Activated CD4-positive, CD25-positive, alpha-beta regulatory T cell (primary cell): ENCODE results near the gene FADS3.
A peak's percentile ranks its signal among the peaks of the same experiment; 100 is the strongest.

Experiments
- DNase-seq, 4 experiments: peaks; one replicate each; lab custom pipeline; 2025; lab: John Stamatoyannopoulos, UW

Gene FADS3

DNA sequence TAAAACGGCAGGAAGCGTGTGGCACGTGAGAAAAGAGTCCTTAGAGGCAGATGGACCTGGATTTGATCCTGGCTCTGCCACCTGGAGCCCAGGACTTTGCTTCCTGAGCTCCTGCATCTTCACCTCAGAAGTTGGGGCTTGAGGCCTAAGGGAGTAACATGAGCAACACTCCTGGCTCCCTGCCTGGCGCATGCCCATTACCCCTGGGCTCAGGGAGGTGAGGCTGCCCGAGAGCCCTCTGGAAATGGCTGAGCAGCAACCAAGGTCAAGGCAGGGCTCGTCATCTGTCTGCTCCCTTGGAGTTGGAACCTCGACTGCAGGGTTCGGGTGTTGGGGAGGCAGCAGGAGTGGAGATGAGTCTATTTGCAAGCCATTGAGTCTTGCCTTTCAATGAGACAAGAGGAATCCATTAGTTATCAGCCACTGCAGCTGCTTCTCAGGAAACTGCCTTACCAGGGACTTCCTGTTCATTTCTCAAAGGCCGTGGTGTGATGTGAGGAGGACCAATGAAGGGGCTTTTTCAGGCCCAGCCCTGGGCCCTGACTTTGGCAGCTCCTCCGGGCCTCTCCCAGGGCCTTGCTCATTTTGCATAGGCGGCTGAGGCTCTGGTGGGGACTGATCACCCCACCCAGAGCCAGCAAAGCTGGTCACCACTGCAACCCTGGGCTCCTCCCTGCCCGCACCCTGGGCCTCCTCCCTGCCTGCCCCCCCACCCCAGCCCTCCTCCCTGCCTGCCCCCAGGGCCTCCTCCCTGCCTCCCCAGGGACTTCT lies 56.9 kb downstream of the FADS3 start:
- DNase-seq, result no peak

DNA sequence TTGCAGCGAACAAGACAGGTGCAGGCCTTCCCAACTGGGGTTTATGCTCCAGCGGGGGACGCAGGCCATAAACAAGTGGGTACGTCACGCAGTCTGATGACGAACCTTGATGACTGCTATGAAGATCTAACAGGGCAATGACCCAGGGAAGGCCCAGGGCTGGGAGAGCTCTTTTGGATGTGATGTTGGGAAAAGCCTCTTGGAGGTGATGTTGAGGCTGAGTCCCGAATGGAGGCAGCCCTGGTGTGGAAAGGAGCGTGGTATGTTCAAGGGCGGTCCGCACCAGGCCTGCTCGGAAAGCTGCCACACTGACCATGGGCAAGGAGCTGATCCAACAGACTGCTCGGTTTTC lies 57.4 kb downstream of the FADS3 start:
- DNase-seq, result no peak

DNA sequence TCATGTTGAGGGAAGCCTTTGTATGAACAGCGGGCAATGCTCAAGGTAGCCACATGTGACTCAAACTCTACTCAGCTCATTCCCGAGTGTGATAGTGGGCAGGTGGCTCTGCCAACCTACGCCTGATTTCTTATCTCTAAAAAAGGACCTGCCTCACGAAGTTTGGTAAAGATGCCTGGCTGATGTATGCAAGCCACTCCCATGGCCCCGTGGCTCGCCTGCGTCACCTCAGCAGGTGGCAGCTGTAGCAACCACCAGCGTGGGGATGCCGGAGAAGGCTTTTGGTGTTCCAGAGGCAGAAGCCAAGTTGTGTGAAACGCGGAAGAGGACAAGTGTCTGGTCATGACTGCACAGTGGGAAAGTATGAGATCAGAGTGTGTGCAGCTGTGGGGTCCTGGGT lies 57.9 kb downstream of the FADS3 start:
- no peak for DNase-seq

- no peak for DNase-seq
Observed at GRCh38 chr11:61832754-61833153, 58.6 kb downstream of the FADS3 start.

GRCh38 chr11:61832207-61832606 lies 59.1 kb downstream of the FADS3 start:
- no peak for DNase-seq

DNA sequence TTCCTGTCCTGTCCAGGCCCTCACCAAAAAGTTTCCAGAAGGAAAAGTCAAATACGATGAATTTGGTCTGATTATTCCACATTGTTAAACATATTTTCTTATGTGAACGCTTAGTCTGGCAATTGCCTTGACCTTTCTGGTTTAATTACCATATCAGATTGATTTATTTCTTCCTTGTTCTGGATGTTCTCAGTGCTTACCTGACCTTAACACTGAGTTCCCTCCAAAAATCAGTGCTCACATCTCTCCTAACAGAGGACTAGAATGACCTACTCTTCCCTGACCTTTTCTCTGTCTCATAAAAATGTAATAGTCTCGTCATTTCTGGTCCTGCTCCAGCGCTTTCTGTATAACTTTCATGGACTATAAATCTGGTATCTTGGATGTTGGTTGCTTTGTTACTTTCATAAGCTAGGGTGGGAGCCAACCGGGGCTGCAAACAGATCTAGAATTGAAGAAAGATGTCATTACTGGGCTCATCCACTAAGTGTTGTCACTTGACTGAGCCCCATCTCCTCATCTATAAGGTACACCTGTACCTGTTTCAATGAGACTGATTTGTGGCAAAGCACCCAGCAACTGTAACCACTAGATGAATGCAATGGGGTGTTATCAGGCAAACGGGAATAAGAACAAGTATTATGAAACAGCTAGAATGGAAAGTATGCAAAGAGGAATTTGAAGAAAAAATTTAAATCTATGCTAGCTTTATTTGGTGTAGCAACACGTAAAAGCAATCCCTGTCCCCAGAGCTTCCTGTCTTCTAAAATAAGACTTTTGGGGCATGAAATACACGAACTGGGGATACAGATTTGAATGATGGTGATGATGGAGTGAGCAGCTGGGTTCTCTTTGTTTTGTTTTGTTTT lies 60.9 kb downstream of the FADS3 start:
- no peak for DNase-seq

DNA sequence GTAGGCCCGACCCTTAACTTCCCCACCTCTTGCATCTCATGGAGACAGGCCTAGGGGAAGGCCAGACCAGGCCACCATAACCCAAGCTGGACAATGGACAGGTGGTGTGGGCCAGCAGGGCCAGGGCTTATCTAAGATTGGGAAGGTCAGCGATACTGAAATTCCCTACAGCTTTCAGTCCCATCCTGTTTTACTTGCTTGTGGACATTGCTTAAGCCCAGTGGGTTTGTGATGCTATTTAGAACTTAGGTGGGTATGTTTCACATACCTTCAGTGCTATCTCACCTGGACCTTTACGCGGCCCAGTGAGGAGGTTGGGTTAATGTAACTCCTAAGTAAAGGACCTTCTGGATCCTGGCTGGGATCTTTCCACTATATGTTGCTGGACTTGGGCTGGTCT lies 61.5 kb downstream of the FADS3 start:
- no peak for DNase-seq

DNA sequence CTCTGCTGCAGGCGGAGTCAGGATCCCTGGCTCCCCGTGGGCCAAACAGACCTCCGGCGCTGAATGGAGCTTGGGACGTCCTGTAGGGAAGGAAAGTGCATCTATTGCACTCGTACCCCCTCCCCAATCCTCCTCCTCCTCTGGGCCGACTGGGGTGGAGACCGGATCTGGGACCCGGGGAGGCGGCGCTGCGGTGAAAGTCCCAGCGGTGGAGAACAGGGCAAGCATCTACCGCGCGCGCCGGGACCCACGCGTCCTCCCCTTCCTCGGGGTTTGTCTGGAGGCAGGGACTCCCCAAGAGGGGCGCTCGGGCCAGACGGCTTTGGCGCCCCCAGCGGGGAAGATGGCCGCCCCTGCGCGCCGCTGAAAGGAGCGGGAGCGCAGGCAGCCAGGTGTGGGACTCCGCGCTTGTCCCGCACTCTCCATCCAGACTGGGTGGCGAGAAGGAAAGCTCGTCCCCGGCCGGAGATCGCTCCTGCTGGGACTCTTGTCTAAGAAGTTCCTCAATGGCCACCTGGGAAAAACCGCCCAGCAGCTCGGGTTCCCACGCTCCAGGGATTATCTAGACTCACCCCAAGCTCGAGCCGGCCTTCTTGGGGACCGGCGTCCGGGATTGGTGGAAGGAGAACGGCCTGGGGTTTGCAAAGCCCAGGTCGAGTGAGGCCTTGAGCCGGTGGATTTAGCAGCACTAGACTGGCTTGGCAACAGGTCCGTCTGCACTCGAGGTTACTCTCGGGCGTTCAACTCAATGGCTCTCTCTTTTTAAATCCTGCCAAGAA lies 62.5 kb downstream of the FADS3 start:
- DNase-seq, result no peak

- no peak for DNase-seq
Observed at GRCh38 chr11:61828379-61828628, 63.0 kb downstream of the FADS3 start.

DNA sequence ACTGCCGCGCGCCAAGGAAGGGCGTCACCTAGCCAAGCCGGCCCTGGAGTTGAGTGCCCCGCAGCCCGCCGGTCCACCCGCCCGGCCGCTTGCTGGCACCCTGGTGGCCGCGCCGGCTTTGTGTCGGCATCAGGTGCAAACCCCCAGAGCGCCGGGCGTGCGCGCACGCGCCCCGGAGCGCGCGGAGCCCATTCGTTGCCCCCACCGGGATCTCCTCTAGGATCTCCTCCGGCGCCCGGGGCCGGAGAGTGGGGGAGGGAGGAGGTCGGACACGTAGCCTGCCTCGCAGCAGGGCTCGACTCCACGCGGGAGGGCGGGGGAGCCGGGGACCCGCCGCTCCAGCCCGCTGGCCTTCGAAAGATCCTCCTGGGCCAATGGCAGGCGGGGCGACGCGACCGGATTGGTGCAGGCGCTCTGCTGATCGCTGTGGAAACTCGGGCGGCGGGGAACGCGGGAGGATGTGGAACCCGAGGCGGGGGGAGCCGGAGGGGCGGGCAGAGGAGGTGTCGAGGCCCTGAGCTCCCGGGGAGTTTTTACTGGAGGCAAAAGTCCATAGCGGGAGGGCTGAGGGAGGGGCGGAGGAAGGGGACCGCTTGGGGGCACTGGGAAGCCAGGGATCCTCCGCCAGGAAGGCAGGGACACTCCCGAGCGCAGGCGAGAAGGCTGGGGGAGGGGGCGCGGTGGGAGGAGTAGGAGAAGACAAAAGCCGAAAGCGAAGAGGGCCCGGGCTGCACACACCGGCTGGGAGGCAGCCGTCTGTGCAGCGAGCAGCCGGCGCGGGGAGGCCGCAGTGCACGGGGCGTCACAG lies 63.6 kb downstream of the FADS3 start, which contains the start of gene FADS2:
Gene FADS2 (plus strand): TSS at position 730 of the 808 bp plus-strand sequence. CDS start 91 bp downstream, outside the sequence.
- peak in 1 of 4 experiments; percentile 15 for DNase-seq

GRCh38 chr11:61826930-61827570 lies 64.3 kb downstream of the FADS3 start:
- no peak for DNase-seq
